NOMO-1 treated with DMSO at 0.1 percent for 48 hours (cell line): ENCODE results near the gene DYRK3.
A peak's percentile ranks its signal among the peaks of the same experiment; 100 is the strongest.
"Not testable (repeated sequence)": the region's sequence is repeated elsewhere in the genome, so short reads cannot be mapped to it uniquely, and the experiment has no call there.

Source experiments
- DNase-seq: peaks from one replicate; lab custom pipeline; 2025; ENCODE audit not compliant: unreplicated experiment; lab: John Stamatoyannopoulos, UW

The DYRK3 gene

GRCh38 chr1:206635080-206635977 is at the start of gene DYRK3:
Gene DYRK3 (plus strand): TSS chr1:206635536. CDS start chr1:206635704, 168 bp downstream.
- peak; percentile 65 for DNase-seq

DNA sequence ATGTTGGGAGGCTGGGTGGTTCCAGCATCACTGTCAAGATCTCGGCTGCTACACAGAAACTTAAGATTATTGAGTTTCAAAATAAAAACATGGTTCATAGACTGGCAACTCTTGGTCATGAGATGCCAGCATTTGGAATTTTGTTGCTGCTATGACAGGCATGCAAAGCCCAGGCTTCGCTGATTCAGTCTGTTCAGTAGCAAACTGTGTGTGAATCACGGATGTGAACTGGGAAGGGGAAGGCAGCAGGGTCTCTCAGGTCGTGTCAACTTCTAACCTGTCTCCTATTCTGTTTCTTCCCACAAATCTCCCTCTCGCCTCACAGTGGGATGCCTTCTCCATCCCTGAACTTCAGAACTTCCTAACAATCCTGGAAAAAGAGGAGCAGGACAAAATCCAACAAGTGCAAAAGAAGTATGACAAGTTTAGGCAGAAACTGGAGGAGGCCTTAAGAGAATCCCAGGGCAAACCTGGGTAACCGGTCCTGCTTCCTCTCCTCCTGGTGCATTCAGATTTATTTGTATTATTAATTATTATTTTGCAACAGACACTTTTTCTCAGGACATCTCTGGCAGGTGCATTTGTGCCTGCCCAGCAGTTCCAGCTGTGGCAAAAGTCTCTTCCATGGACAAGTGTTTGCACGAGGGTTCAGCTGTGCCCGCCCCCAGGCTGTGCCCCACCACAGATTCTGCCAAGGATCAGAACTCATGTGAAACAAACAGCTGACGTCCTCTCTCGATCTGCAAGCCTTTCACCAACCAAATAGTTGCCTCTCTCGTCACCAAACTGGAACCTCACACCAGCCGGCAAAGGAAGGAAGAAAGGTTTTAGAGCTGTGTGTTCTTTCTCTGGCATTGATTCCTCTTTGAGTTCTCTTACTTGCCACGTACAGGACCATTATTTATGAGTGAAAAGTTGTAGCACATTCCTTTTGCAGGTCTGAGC is 48.6 kb upstream of the DYRK3 start:
- no peak for DNase-seq

- no peak for DNase-seq
Observed at GRCh38 chr1:206587904-206588303, 47.4 kb upstream of the DYRK3 start.

GRCh38 chr1:206588492-206588891 is 46.8 kb upstream of the DYRK3 start:
- DNase-seq: no peak

DNA sequence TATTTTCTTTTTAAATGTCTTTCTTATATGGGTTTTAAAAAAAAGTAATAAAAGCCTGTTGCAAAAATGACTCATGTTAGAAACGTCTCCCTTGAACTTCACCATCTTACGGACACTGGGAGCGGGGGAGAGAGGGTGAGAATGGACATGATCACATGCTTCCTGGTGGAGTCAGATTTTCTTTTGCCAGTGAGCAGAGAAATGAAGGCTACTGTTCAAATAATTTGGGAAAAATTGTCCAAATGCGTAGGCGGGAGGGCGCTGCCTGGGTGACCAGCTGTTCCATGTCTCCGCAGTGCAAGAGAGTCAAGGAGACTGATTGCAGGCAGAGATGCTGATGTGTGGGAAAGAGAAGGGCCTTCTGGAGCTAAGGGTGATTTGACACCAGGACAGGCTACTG is 46.1 kb upstream of the DYRK3 start:
- no peak for DNase-seq

- DNase-seq: peak; percentile 21
Observed at GRCh38 chr1:206590025-206590758, 45.1 kb upstream of the DYRK3 start.

DNA sequence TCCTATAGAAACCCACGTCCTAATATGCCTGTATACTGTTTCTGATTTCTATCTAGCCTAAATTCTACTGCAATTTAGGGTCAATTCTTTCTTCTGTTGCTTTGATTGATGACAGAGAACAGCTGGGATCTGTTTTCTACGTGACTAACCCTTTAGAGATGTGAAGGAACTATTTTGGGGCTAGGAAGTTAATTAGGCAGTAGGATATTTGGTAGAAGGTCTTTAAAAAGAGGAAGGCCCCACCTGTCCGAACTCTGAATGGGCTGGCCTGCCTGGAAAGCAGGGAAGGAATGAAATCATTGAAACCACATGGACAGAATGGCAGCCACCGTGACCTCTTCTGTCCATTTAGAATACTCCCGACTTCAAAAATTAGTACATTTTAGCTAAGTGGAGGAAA is 44.1 kb upstream of the DYRK3 start:
- DNase-seq: no peak

GRCh38 chr1:206591696-206592095 is 43.6 kb upstream of the DYRK3 start:
- DNase-seq: no peak

GRCh38 chr1:206593351-206593925 is 41.9 kb upstream of the DYRK3 start:
- DNase-seq: no peak

GRCh38 chr1:206595581-206596318 is 39.6 kb upstream of the DYRK3 start:
- DNase-seq: no peak

DNA sequence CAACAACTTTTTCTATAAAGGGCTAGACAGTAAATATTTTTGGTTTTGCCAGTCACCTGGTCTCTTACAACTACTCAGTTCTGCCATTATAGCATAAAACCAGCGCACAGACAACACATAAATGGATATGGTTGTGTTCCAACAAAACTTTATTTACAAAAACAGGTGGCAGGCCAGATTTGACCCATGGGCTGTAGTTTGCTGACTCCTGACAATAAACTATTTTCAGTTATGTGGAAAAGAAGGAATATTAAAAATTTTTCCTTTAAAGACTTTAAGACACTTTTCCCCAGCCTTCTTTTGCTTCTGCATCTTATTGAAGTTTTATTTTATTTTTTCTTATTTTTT is 39.0 kb upstream of the DYRK3 start:
- DNase-seq: no peak

DNA sequence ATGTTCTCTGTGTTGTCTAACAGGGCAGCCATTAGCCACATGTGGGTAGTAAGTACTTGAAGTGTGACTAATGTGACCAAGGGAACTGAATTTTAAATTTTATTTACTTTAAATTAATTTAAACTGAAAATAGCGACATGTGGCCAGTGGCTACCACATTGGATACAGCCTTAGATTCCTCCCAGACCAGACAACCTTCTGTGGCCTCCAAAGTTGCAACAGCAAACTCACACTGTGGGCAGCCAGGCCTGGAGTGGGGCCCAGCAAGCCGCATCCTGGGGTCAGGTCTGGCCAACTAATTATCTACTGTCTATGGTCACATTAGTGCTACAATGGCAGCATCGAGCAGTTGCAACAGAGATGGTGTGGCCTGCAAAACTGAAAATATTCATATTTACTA is 34.8 kb upstream of the DYRK3 start:
- no peak for DNase-seq

DNA sequence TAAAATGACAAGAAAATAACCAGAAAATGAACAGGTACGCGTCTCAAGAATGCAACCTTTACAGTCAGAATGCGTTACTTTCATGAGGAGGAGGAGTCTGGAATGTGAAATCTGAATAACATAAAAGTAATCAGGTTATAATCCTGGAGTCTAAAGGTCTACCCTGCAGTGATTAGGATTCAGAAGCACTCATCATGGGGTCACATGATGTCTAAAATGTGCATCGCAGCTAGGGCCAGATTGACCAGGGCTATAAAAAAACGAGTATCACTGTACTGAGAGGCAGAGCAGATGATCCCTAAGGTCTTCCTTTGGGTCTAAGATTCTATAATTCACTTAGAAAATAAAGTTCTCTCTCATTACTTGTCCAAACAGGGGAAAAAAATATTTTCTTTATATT is 30.5 kb upstream of the DYRK3 start:
- no peak for DNase-seq

GRCh38 chr1:206606867-206607266 is 28.5 kb upstream of the DYRK3 start:
- DNase-seq: peak; percentile 18

DNA sequence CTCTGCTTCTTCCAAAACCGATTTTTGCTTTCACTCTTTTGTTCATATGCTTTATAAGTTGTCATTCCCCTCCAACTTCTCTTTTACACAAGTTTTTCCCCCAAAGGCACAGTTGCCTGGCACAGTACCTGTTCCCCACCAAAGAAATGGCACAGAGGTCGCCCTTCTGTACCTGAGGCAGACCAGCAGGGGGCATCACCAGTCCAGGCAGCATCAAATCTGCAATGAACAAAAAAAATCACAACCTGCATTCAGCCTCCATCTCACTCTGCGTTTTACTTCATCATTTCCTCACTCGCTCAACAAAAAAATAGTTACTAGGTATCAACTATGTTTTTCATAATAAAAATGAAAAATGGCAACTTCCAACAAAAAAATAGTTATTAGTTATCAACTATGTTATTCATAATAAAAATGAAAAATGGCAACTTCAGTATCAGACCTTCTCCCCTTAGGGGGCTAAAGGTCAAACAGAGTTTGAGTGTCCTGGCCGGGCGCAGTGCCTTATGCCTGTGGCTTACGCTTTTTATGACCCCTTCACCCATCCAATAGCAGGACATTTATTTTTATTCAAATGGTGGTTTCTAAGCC is 27.1 kb upstream of the DYRK3 start:
- DNase-seq: peak; percentile 18

GRCh38 chr1:206609229-206609991 is 25.9 kb upstream of the DYRK3 start:
- no peak for DNase-seq

- peak; percentile 92 for DNase-seq
Observed at GRCh38 chr1:206612129-206612876, 23.0 kb upstream of the DYRK3 start, which contains the start of gene EIF2D. Gene EIF2D (minus strand): TSS chr1:206612465. CDS start chr1:206612342, 123 bp downstream.

DNA sequence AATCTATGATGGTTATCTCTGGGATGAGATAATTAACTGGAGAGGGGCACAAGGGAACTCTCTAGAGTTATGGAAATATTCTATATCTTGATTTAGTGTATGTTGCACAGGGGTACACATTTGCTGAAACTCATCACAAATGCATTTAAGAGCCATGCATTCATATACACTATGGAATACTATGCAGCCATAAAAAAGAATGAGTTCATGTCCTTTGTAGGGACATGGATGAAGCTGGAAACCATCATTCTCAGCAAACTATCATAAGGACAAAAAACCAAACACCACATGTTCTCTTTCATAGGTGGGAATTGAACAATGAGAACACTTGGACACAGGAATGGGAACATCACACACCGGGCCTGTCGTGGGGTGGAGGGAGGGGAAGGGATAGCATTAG is 8.9 kb upstream of the DYRK3 start:
- DNase-seq: not testable (repeated sequence)
